ENCODE results near the gene ANKS6.

ANKS6 gene

DNA sequence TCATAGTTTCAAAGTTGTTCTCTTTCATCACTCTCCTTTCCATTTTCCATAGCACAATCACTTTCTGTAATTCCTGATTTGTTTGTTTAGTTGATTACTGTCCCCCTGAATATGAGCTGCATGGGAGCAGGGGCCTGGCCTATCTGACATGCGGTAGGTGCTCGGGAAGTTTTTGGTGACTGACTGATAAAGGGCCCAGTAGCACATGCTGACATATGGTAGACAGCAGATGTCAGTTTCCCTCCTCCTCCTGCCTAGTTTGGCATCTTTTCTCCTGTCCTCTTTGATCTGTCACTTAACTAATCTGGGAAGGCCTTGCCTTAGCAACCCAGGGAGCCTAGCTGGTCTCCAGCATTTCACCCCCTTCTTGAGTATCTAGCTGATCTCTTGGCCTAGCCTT lies 25.5 kb upstream of the ANKS6 start:
- in situ Hi-C loops (cut with MboI; ENCODE audit: low pct_unique_long_range_greater_than_20kb, low sequenced_read_pairs), result no loop called here
- DNase-seq, result no peak

- in situ Hi-C loops (cut with MboI; ENCODE audit: low pct_unique_long_range_greater_than_20kb, low sequenced_read_pairs), result no loop called here
- no peak for DNase-seq
Observed at GRCh38 chr9:98819231-98819630, 22.9 kb upstream of the ANKS6 start.

- DNase-seq, result no peak
- in situ Hi-C loops (cut with MboI; ENCODE audit: low pct_unique_long_range_greater_than_20kb, low sequenced_read_pairs), result no loop called here
Observed at GRCh38 chr9:98818764-98819163, 22.4 kb upstream of the ANKS6 start.

- no peak for DNase-seq
- in situ Hi-C loops (cut with MboI; ENCODE audit: low pct_unique_long_range_greater_than_20kb, low sequenced_read_pairs), result no loop called here
Observed at GRCh38 chr9:98815391-98815951, 19.1 kb upstream of the ANKS6 start.

- in situ Hi-C loops (cut with MboI; ENCODE audit: low pct_unique_long_range_greater_than_20kb, low sequenced_read_pairs), result no loop called here
- no peak for DNase-seq
Observed at GRCh38 chr9:98811051-98811650, 14.8 kb upstream of the ANKS6 start.

DNA sequence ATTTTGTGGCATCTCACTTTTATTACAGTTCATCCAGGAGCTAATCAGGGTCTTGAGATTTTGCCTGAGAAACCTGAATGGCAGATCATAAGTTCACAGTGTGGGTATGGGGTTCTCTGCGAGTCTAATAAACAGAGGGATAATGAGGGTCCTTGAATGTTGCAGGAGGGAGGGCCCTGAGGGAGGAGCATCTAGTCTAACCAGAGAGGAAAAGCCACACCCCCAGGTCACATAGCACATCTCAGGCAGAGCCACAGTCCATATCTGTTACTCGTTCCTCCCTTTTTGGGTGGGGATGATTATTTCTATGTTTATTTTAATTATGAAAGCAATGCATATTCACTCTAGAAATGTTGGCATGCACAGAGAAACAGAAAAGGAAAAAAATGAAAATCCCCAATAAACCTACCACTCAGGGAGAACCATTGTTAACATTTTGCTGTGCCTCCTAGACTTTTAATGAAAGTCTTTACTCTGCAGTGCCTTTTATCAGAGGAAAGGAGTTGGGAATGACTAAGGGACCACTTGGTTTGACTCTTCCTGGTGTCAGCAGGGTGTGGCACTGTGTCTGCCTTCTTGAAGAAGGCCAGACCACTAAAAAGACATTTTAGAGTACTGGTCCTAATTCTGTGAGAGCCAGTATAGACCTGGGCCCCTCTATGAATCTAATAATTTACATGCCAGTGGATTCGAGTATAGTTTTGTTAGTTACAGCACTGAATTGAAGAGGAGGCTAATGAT lies 13.9 kb upstream of the ANKS6 start:
- no peak for DNase-seq
- in situ Hi-C loops (cut with MboI; ENCODE audit: low pct_unique_long_range_greater_than_20kb, low sequenced_read_pairs), result no loop called here

GRCh38 chr9:98809311-98810101 lies 13.2 kb upstream of the ANKS6 start:
- in situ Hi-C loops (cut with MboI; ENCODE audit: low pct_unique_long_range_greater_than_20kb, low sequenced_read_pairs), result no loop called here
- DNase-seq, result no peak

- in situ Hi-C loops (cut with MboI; ENCODE audit: low pct_unique_long_range_greater_than_20kb, low sequenced_read_pairs), result no loop called here
- DNase-seq, result no peak
Observed at GRCh38 chr9:98808875-98809274, 12.5 kb upstream of the ANKS6 start.

DNA sequence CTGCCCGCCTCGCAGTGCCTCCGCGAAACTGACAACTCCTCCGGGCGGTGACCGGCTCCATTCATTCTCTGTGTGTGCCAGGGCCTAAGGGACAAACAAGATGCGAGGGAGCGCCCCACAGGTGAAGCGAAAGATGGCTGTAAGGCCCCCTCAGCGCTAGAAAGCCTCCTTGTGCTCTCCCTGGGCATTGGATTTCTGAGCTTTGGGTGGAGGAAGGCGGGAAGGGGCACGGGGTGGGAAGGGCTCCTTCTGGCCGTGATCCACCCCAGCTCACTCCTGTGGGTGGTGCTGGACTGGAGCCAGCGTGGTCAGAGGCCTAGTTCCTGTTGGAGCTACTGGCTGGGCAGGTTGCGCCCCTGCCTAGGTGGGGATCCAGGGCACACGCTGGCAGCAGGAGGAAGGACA lies 12.1 kb upstream of the ANKS6 start:
- in situ Hi-C loops (cut with MboI; ENCODE audit: low pct_unique_long_range_greater_than_20kb, low sequenced_read_pairs), result no loop called here
- DNase-seq, result peak; percentile 38

DNA sequence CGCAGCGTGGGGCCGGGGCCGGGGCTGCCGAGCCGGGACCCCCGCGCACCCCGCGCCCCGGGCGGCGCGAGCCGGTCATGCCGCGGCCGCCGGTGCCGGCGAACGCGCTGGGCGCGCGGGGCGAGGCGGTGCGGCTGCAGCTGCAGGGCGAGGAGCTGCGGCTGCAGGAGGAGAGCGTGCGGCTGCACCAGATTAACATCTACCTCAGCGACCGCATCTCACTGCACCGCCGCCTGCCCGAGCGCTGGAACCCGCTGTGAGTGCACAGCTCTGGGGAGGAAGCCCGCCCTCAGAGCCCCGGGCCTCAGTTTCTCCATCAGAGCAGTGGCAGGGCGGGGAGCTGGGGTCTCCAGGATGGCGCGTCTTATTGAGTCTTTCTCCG lies 11.4 kb upstream of the ANKS6 start:
- no peak for DNase-seq
- in situ Hi-C loops (cut with MboI; ENCODE audit: low pct_unique_long_range_greater_than_20kb, low sequenced_read_pairs), result no loop called here

DNA sequence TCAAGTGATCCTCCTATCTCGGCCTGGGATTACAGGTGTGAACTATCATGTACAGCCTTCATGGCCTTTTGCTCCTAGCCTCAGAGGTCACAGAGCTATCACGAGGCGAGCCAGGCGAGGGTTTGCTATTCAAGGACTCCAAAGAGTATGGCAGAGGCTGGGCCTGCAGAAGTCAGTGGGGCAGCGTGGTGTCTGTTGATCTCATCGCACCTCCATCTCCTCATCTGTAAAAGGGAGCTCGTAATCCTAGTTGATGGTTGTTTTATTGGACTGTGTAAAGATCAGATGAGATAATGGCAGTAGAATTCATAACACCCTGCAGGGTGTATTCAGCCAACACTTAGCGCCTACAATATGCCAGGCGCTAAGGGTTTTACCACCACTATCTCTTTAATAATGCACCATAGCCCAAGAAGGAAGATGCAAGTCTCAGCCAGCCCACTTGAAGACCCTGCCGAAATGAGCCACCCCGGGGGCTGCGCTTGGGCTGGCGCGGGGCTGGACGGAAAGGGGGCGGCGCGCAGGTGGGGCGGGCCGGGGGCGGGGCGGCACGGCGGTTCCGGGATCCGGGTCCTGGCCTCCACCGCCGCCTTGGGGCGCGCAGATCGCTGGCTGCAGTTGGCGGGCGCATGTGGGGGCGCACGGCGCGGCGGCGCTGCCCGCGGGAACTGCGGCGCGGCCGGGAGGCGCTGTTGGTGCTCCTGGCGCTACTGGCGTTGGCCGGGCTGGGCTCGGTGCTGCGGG lies 10.9 kb upstream of the ANKS6 start, which contains the start of gene GALNT12:
Gene GALNT12, plus strand, starts transcription at position 601 of the 744 bp plus-strand sequence. Its CDS starts 29 bp downstream, at position 630.
- in situ Hi-C loops (cut with MboI; ENCODE audit: low pct_unique_long_range_greater_than_20kb, low sequenced_read_pairs), result no loop called here
- peak; percentile 31 for DNase-seq

DNA sequence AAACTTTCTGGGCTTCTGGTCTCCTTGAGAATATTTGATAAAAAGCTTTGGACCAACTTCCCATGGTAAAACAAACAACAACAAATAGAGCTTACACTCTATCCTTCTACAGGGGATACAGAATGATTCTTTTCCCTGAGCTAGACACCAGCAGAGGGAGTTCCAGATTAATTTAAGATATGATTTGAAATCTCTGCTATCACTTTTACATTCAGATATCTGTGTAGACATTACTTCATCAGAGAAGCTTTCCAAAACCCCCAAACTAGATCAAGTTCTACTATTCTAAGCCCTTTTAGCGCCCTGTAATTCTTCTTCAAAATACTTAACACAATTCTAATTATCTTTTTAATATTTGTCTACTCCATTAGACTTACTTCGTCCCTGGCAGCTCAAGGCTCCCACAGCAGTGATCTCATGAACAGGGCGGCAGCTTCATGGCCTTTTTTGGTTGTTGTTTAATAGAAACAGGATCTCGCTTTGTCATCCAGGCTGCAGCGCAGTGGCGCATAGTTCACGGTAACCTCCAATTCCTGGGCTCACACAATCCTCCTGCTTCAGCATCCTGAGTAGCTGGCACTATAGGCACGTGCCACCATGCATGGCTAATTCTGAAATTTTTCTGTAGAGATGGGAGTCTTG lies 10.2 kb upstream of the ANKS6 start:
- no peak for DNase-seq
- in situ Hi-C loops (cut with MboI; ENCODE audit: low pct_unique_long_range_greater_than_20kb, low sequenced_read_pairs), result no loop called here

GRCh38 chr9:98805506-98806272 lies 9.3 kb upstream of the ANKS6 start:
- DNase-seq, result no peak
- in situ Hi-C loops (cut with MboI; ENCODE audit: low pct_unique_long_range_greater_than_20kb, low sequenced_read_pairs), result no loop called here

DNA sequence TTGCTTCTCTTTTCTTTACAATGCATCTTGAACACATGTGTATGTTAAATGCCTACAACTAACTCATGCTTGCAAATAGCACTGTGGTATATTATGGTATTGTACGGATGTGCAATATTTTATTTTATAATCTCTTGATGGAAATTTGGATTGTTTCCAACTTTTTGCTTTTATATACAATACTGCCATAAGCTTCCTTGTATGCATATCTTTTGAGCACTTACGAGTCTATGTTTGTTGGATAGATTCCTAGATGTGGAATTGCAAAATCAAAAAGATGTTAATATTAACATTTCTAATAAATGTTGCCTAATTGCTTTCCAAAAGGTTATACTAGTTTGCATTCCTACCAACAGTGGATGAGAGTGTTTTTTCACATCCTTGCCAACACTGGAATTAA lies 7.7 kb upstream of the ANKS6 start:
- in situ Hi-C loops (cut with MboI; ENCODE audit: low pct_unique_long_range_greater_than_20kb, low sequenced_read_pairs), result no loop called here
- no peak for DNase-seq

- DNase-seq, result no peak
- in situ Hi-C loops (cut with MboI; ENCODE audit: low pct_unique_long_range_greater_than_20kb, low sequenced_read_pairs), result no loop called here
Observed at GRCh38 chr9:98801969-98802371, 5.6 kb upstream of the ANKS6 start.

DNA sequence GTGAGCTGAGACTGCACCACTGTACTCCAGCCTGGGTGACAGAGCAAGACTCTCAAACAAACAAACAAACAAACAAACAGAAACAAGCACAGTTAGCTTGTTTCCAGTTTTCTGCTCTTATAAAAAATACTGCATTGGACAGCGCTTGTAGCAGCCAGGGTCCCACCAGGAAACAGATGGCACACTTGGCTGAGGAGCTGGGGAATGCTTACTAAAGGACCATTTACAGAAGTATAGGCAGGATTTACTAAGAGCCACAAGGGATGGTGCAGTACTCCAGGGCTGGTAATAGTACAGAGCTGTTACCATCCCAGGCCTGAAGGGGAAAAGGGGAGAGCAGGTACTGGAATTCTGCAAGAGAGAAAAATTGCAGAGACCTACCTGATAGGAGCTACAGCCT lies 5.2 kb upstream of the ANKS6 start:
- DNase-seq, result no peak
- in situ Hi-C loops (cut with MboI; ENCODE audit: low pct_unique_long_range_greater_than_20kb, low sequenced_read_pairs), result no loop called here

GRCh38 chr9:98798254-98798653 lies 1.9 kb upstream of the ANKS6 start:
- no peak for DNase-seq
- in situ Hi-C loops (cut with MboI; ENCODE audit: low pct_unique_long_range_greater_than_20kb, low sequenced_read_pairs), result no loop called here

DNA sequence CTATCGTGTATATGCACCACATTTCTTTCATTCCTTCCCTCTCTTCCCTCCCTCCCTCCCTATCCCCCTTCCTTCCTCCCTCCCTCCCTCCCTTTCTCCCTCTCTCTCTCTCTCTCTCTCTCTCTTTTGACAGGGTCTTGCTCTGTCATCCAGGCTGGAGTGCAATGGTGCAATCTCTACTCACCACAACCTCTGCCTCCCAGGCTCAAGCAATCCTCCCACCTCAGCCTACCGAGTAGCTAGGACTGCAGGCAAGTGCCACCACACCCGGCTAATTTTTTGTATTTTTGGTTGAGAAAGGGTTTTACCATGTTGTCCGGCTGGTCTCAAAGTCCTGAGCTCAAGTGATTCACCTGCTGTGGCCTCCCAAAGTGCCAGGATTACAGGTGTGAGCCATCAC lies 1.1 kb upstream of the ANKS6 start:
- in situ Hi-C loops (cut with MboI; ENCODE audit: low pct_unique_long_range_greater_than_20kb, low sequenced_read_pairs), result no loop called here

More for the DNA sequence above, 1.1 kb upstream of the ANKS6 start:
- no peak for DNase-seq
